HepG2 (cell line): ENCODE results near the gene MFAP5. TPM values are rescaled to one million over a fixed set of nuclear protein-coding genes. Genes with fewer than 3 reads are reported as not detected.

Experiments used
- ATAC-seq: fragments of 200-7000 bp; cut with Tn5 transposase; 3 replicates; pipeline ENCODE4 v1.9.1; 2020; ENCODE audit warnings: mild to moderate bottlenecking, moderate library complexity
- BruUV-seq: library from RNA; stranded (reverse); fragments of 400-500 nt; replicated peaks from 2 replicates; lab custom pipeline; 2021; lab: Mats Ljungman, UMichigan
- CTCF ChIA-PET: fragments of 300-600 bp; formaldehyde crosslinking; extraction: SDS; loops from one replicate; lab custom pipeline; 2021; ENCODE audit warnings: low total read pairs, inconsistent platforms, low intra/inter-chr PET ratio; lab: Yijun Ruan, JAX
- POLR2A ChIA-PET: fragments of 350-600 bp; sonication (Branson Sonifier 250); formaldehyde crosslinking; loops from one replicate; lab custom pipeline; 2020; ENCODE audit warnings: antibody characterized with exemption, inconsistent platforms; lab: Yijun Ruan, JAX
- DNase-seq: peaks from one replicate; pipeline ENCODE4 v3.0.0-alpha.2; 2015; ENCODE audit warnings: low spot score
- FAIRE-seq: peaks from 3 replicates; lab custom pipeline; 2011; peaks lifted over from hg19 to GRCh38; lab: Jason Lieb, UNC
- H2AFZ ChIP-seq: one replicate; pipeline ENCODE4 v1.6.1; 2011; ENCODE audit warnings: low read length, inconsistent platforms
- H3K27ac ChIP-seq: fragments of 300-600 bp; 3 replicates; pipeline ENCODE4 v1.8.0; 2011; ENCODE audit warnings: mixed run types, mild to moderate bottlenecking, mixed read lengths, low read length, inconsistent platforms; ENCODE audit not compliant: insufficient read depth; ENCODE audit errors: extremely low read length
- H3K27me3 ChIP-seq, 2 experiments: fragments of 200-600 bp in 1 of 2; 2 replicates in 1 of 2; 3 replicates in 1 of 2; pipeline versions ENCODE4 v1.6.0 to v1.8.0; 2011; ENCODE audit warnings: low read length in 2 of 2, mild to moderate bottlenecking in 2 of 2, moderate library complexity in 2 of 2, inconsistent platforms in 1 of 2; ENCODE audit not compliant: insufficient read depth in 2 of 2, control insufficient read depth in 1 of 2
- H3K36me3 ChIP-seq, 2 experiments: fragments of 200-600 bp in 1 of 2; replicated peaks in 1 of 2; 2 replicates in 1 of 2; 3 replicates in 1 of 2; pipeline versions ENCODE4 v1.5.1 to v1.8.0; 2011; ENCODE audit warnings: low read length in 2 of 2, inconsistent platforms in 1 of 2; ENCODE audit not compliant: insufficient read depth in 2 of 2, control insufficient read depth in 1 of 2
- H3K4me1 ChIP-seq: 2 replicates; pipeline ENCODE4 v1.5.1; 2012; ENCODE audit warnings: low read length, inconsistent platforms; ENCODE audit not compliant: insufficient read depth
- H3K4me2 ChIP-seq: 2 replicates; pipeline ENCODE4 v1.6.0; 2011; ENCODE audit warnings: low read depth, low read length, inconsistent platforms
- H3K4me3 ChIP-seq, 3 experiments: fragments of 200-600 bp in 1 of 3; sonication (generic), shearing (Covaris generic) in 1 of 3; replicated peaks in 1 of 3; 2 replicates each; pipeline ENCODE4 v1.5.1; 2011 to 2016; ENCODE audit warnings: low read length in 3 of 3, inconsistent platforms in 2 of 3, low read depth in 2 of 3, mild to moderate bottlenecking in 2 of 3, control low read depth in 1 of 3, mixed read lengths in 1 of 3; ENCODE audit not compliant: insufficient read depth in 1 of 3
- H3K79me2 ChIP-seq: one replicate; pipeline ENCODE4 v1.6.1; 2011; ENCODE audit warnings: low read length, inconsistent platforms; ENCODE audit not compliant: insufficient read depth
- H3K9ac ChIP-seq: 2 replicates; pipeline ENCODE4 v1.6.0; 2011; ENCODE audit warnings: mild to moderate bottlenecking, low read depth, low read length, inconsistent platforms; ENCODE audit not compliant: insufficient read depth
- H3K9me3 ChIP-seq: 2 replicates; pipeline ENCODE4 v1.5.1; 2012; ENCODE audit warnings: mild to moderate bottlenecking, low read length
- H4K20me1 ChIP-seq: 2 replicates; pipeline ENCODE4 v1.6.0; 2011; ENCODE audit warnings: inconsistent platforms, mild to moderate bottlenecking, low read length, moderate library complexity; ENCODE audit not compliant: insufficient read depth
- FOSL2 ChIP-seq: sonication (generic); formaldehyde crosslinking; IDR thresholded peaks from 2 replicates; pipeline ENCODE4 v1.4.0; 2020; ENCODE audit warnings: missing genetic modification reagents
- GATAD1 ChIP-seq: IDR thresholded peaks from 2 replicates; pipeline ENCODE4 v1.6.1; 2016; ENCODE audit warnings: missing genetic modification reagents, missing compliant biosample characterization
- HMGA1 ChIP-seq: sonication (generic); formaldehyde crosslinking; conservative IDR thresholded peaks from 2 replicates; pipeline ENCODE4 v1.4.0; 2020; ENCODE audit warnings: missing genetic modification reagents
- KLF13 ChIP-seq: sonication (generic); formaldehyde crosslinking; IDR thresholded peaks from 2 replicates; pipeline ENCODE4 v1.4.0; 2020; ENCODE audit warnings: mild to moderate bottlenecking, missing genetic modification reagents
- MLX ChIP-seq: IDR thresholded peaks from 2 replicates; pipeline ENCODE4 v1.6.1; 2016
- SATB2 ChIP-seq: sonication (generic); formaldehyde crosslinking; IDR thresholded peaks from 2 replicates; pipeline ENCODE4 v1.5.0; 2020; ENCODE audit warnings: missing genetic modification reagents
- TCF7L2 ChIP-seq: IDR thresholded peaks from 2 replicates; pipeline ENCODE4 v1.6.1; 2011; ENCODE audit warnings: mild to moderate bottlenecking, low read depth, low read length, moderate library complexity
- THAP9 ChIP-seq: sonication (generic); formaldehyde crosslinking; IDR thresholded peaks from 2 replicates; pipeline ENCODE4; 2020; ENCODE audit warnings: missing genetic modification reagents, mild to moderate bottlenecking, borderline replicate concordance
- ZC3H13 ChIP-seq: sonication (generic); formaldehyde crosslinking; IDR thresholded peaks from 2 replicates; pipeline ENCODE4 v1.8.1; 2023; ENCODE audit warnings: mild to moderate bottlenecking, missing genetic modification reagents, moderate library complexity
- ZNF746 ChIP-seq: sonication (generic); formaldehyde crosslinking; IDR thresholded peaks from 2 replicates; pipeline ENCODE4 v1.8.0; 2022; ENCODE audit warnings: mild to moderate bottlenecking, missing genetic modification reagents
- ZNF792 ChIP-seq: IDR thresholded peaks from 2 replicates; pipeline ENCODE4 v1.6.1; 2016
- WGBS: methylation state at CpG from one replicate; pipeline ENCODE4 v1.1.6; 2017; ENCODE audit warnings: low lambda C conversion rate; 5-methylcytosine and 5-hydroxymethylcytosine counted together
- in situ Hi-C: cut with HindIII; loops from 2 replicates; pipeline ENCODE4 v1.10.0; 2017; ENCODE audit warnings: low pct_unique_long_range_greater_than_20kb; ENCODE audit not compliant: extremely low pct_ligation_motif_present
- intact Hi-C: fragments of 100-400 bp; cut with micrococcal nuclease; formaldehyde crosslinking; loops from one replicate; pipeline ENCODE4 v1.10.0; 2022; ENCODE audit not compliant: unreplicated experiment
- polyA plus RNA-seq, 8 experiments: library from polyadenylated mRNA; depleted of rRNA in 3 of 8; stranded (reverse) in 7 of 8; unstranded in 1 of 8; fragments of >200 nt; fragmentation: Illumina TruSeq in 4 of 8; extraction: Trizol in 4 of 8; gene quantifications; 2 replicates each; pipeline versions ENCODE4 v1.2.1 to v1.2.3, GENCODE V29; 2011 to 2016; ENCODE audit warnings: low read depth in 4 of 8, missing spikeins in 1 of 8, mixed read lengths in 1 of 8; ENCODE audit not compliant: insufficient read depth in 1 of 8
- total RNA-seq, 5 experiments: library from RNA; depleted of rRNA; stranded (reverse); fragments of >200 nt; fragmentation: Illumina TruSeq; extraction: Trizol; gene quantifications; 2 replicates each; pipeline ENCODE4 v1.2.3, GENCODE V29; 2016; ENCODE audit warnings: low read depth in 1 of 5
- TF ChIP-seq, protein P1 (sequence below): sonication (generic); formaldehyde crosslinking; IDR thresholded peaks from 2 replicates; pipeline ENCODE4 v1.4.0; 2020; ENCODE audit warnings: missing genetic modification reagents

The MFAP5 gene
- total and polyA plus RNA-seq, 2 of the 13 experiments (the other 11 are each of a cell fraction or from before 2014, with no cell fraction given): 0.07 TPM; not detected in 1

DNA sequence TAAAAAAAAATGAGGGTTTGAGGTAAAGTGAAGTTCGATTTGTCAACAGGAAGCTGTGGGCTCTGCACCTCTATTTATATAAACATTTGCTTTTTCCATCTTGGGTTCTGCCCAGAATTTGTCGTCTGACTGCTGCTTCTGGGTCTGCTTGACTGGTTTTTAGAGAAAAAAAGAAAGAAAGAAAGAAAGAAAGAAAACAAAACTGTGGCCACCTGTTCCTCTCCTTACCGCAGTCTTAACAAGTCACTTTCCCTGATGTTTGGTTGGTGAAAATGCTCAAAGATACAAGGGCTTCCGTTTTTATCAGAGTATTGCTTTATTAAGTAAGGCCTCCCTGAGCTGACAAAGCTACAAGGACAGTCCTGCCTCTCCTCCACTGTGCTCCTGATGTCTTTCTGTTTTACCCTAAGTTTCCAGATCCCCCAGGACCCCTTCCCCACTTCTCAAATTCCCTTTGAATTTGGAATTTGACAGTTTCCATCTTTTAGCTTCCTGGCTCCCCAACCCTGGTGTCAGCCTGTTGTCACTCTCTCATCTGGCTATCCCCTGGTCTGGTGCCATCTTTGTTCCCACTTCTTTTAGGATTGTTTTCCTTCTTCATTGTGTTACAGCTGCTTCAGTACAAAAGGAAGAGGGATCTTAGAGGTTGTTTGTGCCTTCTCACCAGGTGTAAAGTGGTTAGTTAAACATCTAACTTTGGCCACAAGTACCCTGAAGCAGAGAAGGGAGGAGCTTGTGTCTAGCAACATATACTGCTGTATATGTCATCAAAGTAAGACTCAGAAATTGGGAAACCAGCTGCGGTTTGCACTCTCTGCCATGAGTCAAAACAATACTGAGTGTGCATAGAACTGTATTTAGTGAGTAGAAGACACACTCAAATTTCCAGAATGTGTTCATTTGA is 18.0 kb downstream of the MFAP5 start (continued):
- no peak for TF ChIP-seq GATAD1
- no peak for TF ChIP-seq FOSL2 (CRISPR knock-in tag)
- no peak for TF ChIP-seq HMGA1 (CRISPR knock-in tag)
- TF ChIP-seq ZC3H13: no peak
- TF ChIP-seq MLX (CRISPR knock-in tag): no peak
- TF ChIP-seq THAP9 (CRISPR knock-in tag): no peak
- no peak for TF ChIP-seq KLF13 (CRISPR knock-in tag)

- Histone ChIP-seq H3K4me2 (no peak overlapping the region), H3K9me3 (no peaks in the 10 kb centered on the region), H3K4me3 (no peak overlapping the region), H3K27ac (no peak overlapping the region), H3K9ac (no peak overlapping the region), H3K27me3 (peaks cover 3 to 11% of the 10 kb centered on the region in 2 experiments; a peak in 4 of 5 replicates), H4K20me1 (no peaks in the 10 kb centered on the region), H3K79me2 (no peaks in the 10 kb centered on the region), H3K4me1 (no peaks in the 10 kb centered on the region)
- 3% methylated on average over 1 of the region's 1 CpG for WGBS
- POLR2A ChIA-PET: no interaction called here
- no peak for ATAC-seq
- FAIRE-seq: no peak
- TF ChIP-seq TCF7L2: no peak
- TF ChIP-seq ZNF746: no peak
- TF ChIP-seq ZNF792 (CRISPR knock-in tag): no peak
- TF ChIP-seq, protein P1, sequence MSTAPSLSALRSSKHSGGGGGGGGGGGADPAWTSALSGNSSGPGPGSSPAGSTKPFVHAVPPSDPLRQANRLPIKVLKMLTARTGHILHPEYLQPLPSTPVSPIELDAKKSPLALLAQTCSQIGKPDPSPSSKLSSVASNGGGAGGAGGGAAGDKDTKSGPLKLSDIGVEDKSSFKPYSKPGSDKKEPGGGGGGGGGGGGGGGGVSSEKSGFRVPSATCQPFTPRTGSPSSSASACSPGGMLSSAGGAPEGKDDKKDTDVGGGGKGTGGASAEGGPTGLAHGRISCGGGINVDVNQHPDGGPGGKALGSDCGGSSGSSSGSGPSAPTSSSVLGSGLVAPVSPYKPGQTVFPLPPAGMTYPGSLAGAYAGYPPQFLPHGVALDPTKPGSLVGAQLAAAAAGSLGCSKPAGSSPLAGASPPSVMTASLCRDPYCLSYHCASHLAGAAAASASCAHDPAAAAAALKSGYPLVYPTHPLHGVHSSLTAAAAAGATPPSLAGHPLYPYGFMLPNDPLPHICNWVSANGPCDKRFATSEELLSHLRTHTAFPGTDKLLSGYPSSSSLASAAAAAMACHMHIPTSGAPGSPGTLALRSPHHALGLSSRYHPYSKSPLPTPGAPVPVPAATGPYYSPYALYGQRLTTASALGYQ (CRISPR knock-in tag): no peak
- TF ChIP-seq SATB2: 0 out of 2 replicates have a peak, but pooled peaks have one; percentile 68
- TF ChIP-seq, all 625 proteins: peak for 1
- intact Hi-C loops (no loop called here), in situ Hi-C loops (no loop called here)
- CTCF ChIA-PET: no interaction called here
- DNase-seq: no peak
- Histone ChIP-seq H2AFZ (no peak overlapping the region), H3K36me3 (no peaks in the 10 kb centered on the region)
- BruUV-seq: no TSS peak
These were observed 19.9 kb downstream of the MFAP5 start for GRCh38 chr12:8642775-8643174.
